ENCODE measurements around the gene SHOC1.
"Not testable (repeated sequence)": the region's sequence is repeated elsewhere in the genome, so short reads cannot be mapped to it uniquely, and the experiment has no call there.

The SHOC1 gene

GRCh38 chr9:111819360-111819759 is 24.6 kb upstream of the SHOC1 start:
- FAIRE-seq (no peak), DNase-seq (ENCODE audit: insufficient read length, low spot score) (no peak)
- TF ChIP-seq POLR2A (IDR thresholded peaks at IDR 0.05; ENCODE audit: low read depth, low read length): no peak

GRCh38 chr9:111815285-111816070 is 20.7 kb upstream of the SHOC1 start:
- TF ChIP-seq POLR2A (IDR thresholded peaks at IDR 0.05; ENCODE audit: low read depth, low read length): no peak
- no peak for DNase-seq (ENCODE audit: insufficient read length, low spot score)
- FAIRE-seq: no peak

GRCh38 chr9:111812337-111812736 is 17.6 kb upstream of the SHOC1 start:
- DNase-seq (ENCODE audit: insufficient read length, low spot score) (no peak), FAIRE-seq (peak; percentile 78)
- no peak for TF ChIP-seq POLR2A (IDR thresholded peaks at IDR 0.05; ENCODE audit: low read depth, low read length)

- no peak for FAIRE-seq
- TF ChIP-seq POLR2A (IDR thresholded peaks at IDR 0.05; ENCODE audit: low read depth, low read length): no peak
These were observed 16.2 kb upstream of the SHOC1 start for GRCh38 chr9:111810908-111811307.

GRCh38 chr9:111810415-111810814 is 15.7 kb upstream of the SHOC1 start:
- DNase-seq (ENCODE audit: insufficient read length, low spot score); FAIRE-seq: not testable (repeated sequence)

More at GRCh38 chr9:111810908-111811307, 16.2 kb upstream of the SHOC1 start:
- no peak for DNase-seq (ENCODE audit: insufficient read length, low spot score)

- no peak for TF ChIP-seq POLR2A (IDR thresholded peaks at IDR 0.05; ENCODE audit: low read depth, low read length)
- FAIRE-seq (peak; percentile 73), DNase-seq (ENCODE audit: insufficient read length, low spot score) (peak; percentile 8)
These were observed 12.5 kb upstream of the SHOC1 start for GRCh38 chr9:111807197-111807596.

GRCh38 chr9:111806259-111806658 is 11.5 kb upstream of the SHOC1 start:
- TF ChIP-seq POLR2A (IDR thresholded peaks at IDR 0.05; ENCODE audit: low read depth, low read length): no peak
- FAIRE-seq (no peak), DNase-seq (ENCODE audit: insufficient read length, low spot score) (no peak)

- TF ChIP-seq POLR2A (IDR thresholded peaks at IDR 0.05; ENCODE audit: low read depth, low read length): no peak
- peak; percentile 19 for DNase-seq (ENCODE audit: insufficient read length, low spot score)
- peak; percentile 93 for FAIRE-seq
These were observed 11.1 kb upstream of the SHOC1 start for GRCh38 chr9:111805830-111806241.

GRCh38 chr9:111805262-111805661 is 10.5 kb upstream of the SHOC1 start:
- no peak for DNase-seq (ENCODE audit: insufficient read length, low spot score)
- no peak for TF ChIP-seq POLR2A (IDR thresholded peaks at IDR 0.05; ENCODE audit: low read depth, low read length)
- no peak for FAIRE-seq

- no peak for TF ChIP-seq POLR2A (IDR thresholded peaks at IDR 0.05; ENCODE audit: low read depth, low read length)
- DNase-seq (ENCODE audit: insufficient read length, low spot score) (no peak), FAIRE-seq (no peak)
These were observed 9.9 kb upstream of the SHOC1 start for GRCh38 chr9:111804636-111805035.

GRCh38 chr9:111803924-111804323 is 9.2 kb upstream of the SHOC1 start:
- no peak for DNase-seq (ENCODE audit: insufficient read length, low spot score)
- no peak for FAIRE-seq
- TF ChIP-seq POLR2A (IDR thresholded peaks at IDR 0.05; ENCODE audit: low read depth, low read length): no peak

GRCh38 chr9:111799915-111800526 is 5.3 kb upstream of the SHOC1 start:
- no peak for FAIRE-seq
- DNase-seq (ENCODE audit: insufficient read length, low spot score): no peak
- TF ChIP-seq POLR2A (IDR thresholded peaks at IDR 0.05; ENCODE audit: low read depth, low read length): no peak

- no peak for FAIRE-seq
These were observed 4.8 kb upstream of the SHOC1 start for GRCh38 chr9:111799506-111799905.

GRCh38 chr9:111798786-111799185 is 4.0 kb upstream of the SHOC1 start:
- FAIRE-seq: peak; percentile 15
- TF ChIP-seq POLR2A (IDR thresholded peaks at IDR 0.05; ENCODE audit: low read depth, low read length): no peak
- DNase-seq (ENCODE audit: insufficient read length, low spot score): peak; percentile 5

More at GRCh38 chr9:111799506-111799905, 4.8 kb upstream of the SHOC1 start:
- no peak for TF ChIP-seq POLR2A (IDR thresholded peaks at IDR 0.05; ENCODE audit: low read depth, low read length)
- DNase-seq (ENCODE audit: insufficient read length, low spot score): no peak

GRCh38 chr9:111795557-111795839 is 761 bp upstream of the SHOC1 start:
- DNase-seq (ENCODE audit: insufficient read length, low spot score): no peak
- TF ChIP-seq POLR2A (IDR thresholded peaks at IDR 0.05; ENCODE audit: low read depth, low read length): no peak
- FAIRE-seq: no peak

- not testable (repeated sequence) for FAIRE-seq; DNase-seq (ENCODE audit: insufficient read length, low spot score)
These were observed 2.9 kb downstream of the SHOC1 start for GRCh38 chr9:111791821-111792220.
